A172 (cell line): ENCODE measurements around the gene KMT2C. TPM values are rescaled to one million over a fixed set of nuclear protein-coding genes. Genes with fewer than 3 reads are reported as not detected.
"Not testable (repeated sequence)": the region's sequence is repeated elsewhere in the genome, so short reads cannot be mapped to it uniquely, and the experiment has no call there.

Source experiments
- DNase-seq: peaks from one replicate; pipeline ENCODE4 v3.0.0-alpha.2; 2015; ENCODE audit warnings: low spot score
- total RNA-seq: library from RNA; depleted of rRNA; stranded (reverse); fragments of >200 nt; shearing (Covaris generic); gene quantifications from 2 replicates; pipeline ENCODE4 v1.2.3, GENCODE V29; 2014

Gene KMT2C
- total RNA-seq, 1 experiment from 2014 or later: 9.5 TPM

- not testable (repeated sequence) for DNase-seq
These were observed 6.0 kb upstream of the KMT2C start for GRCh38 chr7:152441810-152442209.

GRCh38 chr7:152441168-152441567 lies 5.4 kb upstream of the KMT2C start:
- not testable (repeated sequence) for DNase-seq

DNA sequence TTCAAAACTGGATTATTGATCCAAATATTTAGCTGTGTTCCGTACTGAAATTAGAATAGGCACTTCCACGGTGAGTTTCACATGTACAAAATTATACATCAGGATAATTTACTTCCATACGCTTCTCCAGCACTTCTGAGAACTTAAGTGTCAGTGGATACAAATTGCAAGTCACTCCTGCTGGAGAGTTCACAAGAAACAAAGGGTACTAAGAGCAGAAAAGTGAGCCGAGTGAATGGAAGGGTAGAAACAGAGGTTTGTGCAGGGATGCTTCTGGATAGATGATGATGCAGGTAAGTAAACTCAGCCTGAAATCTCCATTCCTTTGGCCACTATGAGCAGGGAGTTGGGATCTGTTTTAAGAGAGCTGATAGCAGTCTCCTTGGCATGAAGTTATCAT lies 2.2 kb upstream of the KMT2C start:
- DNase-seq: not testable (repeated sequence)

GRCh38 chr7:152436931-152437575 lies 1.2 kb upstream of the KMT2C start:
- DNase-seq: not testable (repeated sequence)

- peak; percentile 68 for DNase-seq
These were observed 518 bp upstream of the KMT2C start for GRCh38 chr7:152436111-152436930.

DNA sequence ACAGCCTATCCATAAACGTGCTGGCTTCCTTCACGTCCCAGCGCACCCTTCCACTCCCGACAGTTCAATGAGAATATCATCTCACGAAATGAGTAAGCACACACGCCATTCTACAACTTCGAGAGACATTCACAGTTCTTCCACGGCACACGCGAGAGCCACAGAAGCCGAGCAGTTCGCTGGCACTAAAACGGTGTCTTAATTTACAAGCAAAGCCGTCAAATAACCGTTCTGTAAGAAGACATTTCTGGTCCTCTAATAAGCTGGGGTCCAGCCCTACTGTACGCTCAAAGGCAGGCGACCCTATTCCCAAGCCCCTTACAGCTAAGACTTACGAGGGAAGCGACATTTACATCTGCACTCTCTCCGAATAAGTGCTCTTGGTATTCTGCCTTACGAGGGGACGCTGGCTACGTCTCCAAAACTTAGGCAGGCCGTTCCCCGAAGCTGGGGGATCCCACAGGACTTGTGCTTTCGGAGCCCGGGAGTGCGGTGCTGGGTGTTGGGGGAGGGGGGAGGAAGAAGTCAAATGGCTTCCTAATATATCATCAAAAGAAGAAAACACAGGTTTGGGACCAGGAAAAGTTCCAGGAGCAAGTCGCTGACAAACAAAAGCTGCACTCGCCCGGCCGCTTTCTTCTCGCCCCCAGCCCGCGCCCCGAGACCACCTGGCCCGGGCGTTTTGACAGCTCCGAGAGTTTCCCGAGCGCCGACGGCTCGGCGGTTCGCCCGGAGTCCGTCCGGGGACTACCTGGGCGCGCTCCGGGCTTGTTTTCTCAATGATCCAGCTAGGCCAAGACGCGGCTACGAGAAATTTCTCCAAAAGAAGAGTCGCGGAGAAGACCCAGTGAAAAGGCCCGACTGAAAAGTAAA lies 1.1 kb downstream of the KMT2C start:
- not testable (repeated sequence) for DNase-seq

- DNase-seq: not testable (repeated sequence)
These were observed 1.9 kb downstream of the KMT2C start for GRCh38 chr7:152433721-152434490.

DNA sequence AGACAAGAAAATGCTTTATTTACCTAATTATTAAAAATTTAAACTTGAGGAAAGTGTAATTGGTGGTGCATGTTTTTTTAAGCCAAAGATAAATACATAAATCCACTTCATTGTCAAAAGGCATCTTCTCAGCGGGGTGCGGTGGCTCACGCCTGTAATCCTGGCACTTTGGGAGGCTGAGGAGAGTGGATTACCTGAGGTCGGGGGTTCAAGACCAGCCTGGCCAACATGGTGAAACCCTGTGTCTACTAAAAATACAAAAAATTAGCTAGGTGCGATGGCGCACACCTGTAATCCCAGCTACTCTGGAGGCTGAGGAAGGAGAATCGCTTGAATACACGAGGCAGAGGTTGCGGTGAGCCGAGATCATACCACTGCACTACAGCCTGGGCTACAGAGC lies 3.1 kb downstream of the KMT2C start:
- DNase-seq: not testable (repeated sequence)

- no peak for DNase-seq
These were observed 4.9 kb downstream of the KMT2C start for GRCh38 chr7:152430854-152431253.

DNA sequence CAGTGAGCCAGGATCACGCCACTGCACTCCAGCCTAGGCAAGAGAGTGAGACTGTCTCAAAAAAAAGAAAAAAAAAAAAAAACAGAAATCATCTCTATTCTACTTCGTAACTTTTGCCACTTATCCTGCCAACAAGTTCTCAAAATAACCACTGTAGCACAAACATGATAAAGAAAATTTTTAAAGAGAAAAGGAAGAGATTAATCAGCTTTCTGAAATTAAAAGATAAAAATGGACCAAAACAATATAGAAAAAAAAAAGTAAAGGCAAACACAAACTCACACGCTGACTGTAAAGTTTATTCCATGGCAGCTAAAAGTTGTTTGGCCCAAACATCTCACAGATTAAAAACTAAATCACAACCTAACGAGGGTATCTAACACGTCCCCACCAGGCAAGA lies 5.7 kb downstream of the KMT2C start:
- not testable (repeated sequence) for DNase-seq

DNA sequence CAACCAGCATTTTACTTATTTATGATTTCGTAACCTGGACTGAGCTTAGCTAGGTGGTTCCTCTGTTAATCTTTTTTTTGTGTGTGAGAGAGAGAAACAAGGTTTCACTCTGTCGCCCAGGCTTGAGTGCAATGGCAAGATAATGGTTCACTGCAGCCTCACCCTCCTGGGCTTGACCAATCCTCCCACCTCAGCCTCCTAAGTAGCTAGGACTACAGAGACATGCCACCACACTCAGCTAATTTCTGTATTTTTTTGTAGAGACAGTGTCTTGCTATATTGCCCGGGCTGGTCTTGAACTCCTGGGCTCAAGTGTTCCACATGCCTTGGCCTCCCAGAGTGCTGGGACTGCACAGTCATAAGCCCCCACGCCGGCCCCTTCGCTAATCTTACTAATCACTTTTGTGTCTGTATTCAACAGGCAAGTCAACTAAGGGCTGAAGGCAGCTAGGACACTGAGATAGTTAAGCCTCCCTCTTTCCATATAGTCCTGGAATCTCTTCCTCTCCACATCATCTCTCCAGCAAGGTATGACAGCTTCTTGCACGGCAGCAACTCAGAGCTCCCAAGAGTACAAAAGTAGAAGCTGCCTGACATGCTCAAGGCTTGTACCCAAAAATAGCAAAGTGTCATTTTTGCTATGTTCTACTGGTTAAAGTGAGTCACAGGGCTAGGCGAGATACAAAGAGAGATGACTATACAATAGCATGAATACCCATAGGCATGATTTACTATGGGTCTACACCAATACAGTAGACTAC lies 11.3 kb downstream of the KMT2C start:
- no peak for DNase-seq

DNA sequence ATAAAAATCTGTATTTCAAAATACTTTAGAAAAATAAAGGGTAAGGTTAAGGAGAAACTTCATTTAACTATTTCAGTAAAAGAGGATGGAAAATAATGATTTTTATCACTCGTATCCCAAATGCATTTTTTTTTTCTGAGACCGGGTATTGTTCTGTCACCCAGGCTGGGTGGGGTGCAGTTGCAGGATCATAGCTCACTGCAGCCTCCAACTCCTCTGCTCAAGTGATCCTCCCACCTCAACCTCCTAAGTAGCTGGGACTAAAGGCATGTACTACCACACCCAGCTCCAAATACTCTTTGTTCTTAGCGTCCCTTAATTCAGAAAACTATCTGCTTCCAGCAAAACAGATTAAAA lies 11.8 kb downstream of the KMT2C start:
- DNase-seq: no peak

DNA sequence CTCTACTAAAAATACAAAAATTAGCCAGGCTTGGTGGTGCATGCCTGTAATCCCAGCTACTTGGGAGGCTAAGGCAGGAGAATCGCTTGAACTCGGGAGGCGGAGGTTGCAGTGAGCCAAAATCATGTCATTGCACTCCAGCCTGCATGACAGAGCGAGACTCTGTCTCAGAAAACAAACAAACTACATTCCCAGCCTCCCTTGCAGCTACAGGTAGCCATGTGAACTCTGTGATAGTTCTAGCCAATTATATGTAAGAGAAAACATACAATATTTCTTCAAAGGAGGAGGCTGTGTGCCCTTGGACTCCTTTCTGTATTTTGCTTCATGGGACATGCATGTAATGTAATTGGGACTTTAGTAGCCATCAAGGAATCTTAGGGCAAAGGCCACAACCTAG lies 12.6 kb downstream of the KMT2C start:
- DNase-seq: not testable (repeated sequence)

- DNase-seq: not testable (repeated sequence)
These were observed 14.9 kb downstream of the KMT2C start for GRCh38 chr7:152420950-152421349.

- no peak for DNase-seq
These were observed 16.1 kb downstream of the KMT2C start for GRCh38 chr7:152419473-152420429.

DNA sequence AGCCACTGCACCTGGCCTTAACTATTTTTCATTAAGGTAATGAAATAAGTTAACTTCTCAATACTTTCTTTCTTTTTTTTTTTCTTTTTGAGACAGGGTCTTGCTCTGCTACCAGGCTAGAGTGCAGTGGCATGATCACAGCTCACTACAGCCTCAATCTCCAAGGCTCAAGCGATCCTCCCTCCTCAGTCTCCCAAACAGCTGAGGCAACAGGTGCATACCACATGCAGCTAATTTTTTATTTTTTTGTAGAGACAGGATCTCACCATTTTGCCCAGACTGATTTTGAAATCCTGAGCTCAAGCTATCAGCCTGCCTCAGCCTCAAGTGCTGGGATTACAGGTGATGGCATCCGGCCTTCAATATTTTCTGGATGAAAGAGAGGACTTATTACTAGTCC lies 21.0 kb downstream of the KMT2C start:
- no peak for DNase-seq

DNA sequence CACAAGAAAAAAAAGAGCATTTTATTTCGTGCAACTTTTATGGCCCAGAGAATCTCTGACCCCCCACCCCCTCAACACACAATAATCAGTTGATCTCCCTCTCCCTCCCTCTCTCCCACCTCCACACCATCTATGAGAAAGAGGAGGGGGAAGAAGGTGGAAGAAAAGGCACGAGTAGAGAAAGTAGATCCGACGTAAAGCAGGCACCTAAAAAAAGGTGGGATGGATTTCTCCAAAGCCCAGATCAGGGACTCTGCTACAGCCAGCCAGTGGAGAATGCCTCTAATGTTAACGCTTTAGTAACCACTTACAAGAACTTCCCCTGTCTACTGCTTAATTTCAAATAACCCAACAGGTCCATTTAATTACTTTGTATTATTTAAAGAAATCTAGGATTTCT lies 24.4 kb downstream of the KMT2C start:
- DNase-seq: no peak

- no peak for DNase-seq
These were observed 29.3 kb downstream of the KMT2C start for GRCh38 chr7:152406491-152406890.

DNA sequence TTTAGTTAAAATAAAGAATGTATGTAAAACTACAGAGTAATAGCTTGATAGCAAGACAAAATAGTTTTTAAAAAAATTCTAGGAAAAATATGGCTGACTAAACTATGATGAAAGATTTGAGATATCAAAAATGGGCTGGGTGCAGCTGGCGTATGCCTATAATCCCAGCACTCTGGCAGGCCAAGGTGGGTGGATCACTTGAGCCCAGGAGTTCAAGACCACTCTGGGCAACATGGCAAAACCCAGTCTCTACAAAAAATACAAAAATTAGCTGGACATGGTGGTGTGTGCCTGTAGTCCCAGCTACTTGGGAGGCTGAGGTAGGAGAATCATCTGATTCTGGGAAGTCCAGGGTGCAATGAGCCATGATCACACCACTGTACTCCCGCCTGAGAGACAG lies 29.8 kb downstream of the KMT2C start:
- not testable (repeated sequence) for DNase-seq

GRCh38 chr7:152403726-152404125 lies 32.1 kb downstream of the KMT2C start:
- no peak for DNase-seq
